Liver (tissue), 9 donors: Measurements from ENCODE around the gene PHC2. TPM values are rescaled to one million over a fixed set of nuclear protein-coding genes. Genes with fewer than 3 reads are reported as not detected.

Experiments used
- DNase-seq: peaks from one replicate; pipeline ENCODE4 v3.0.0-alpha.2; 2017; ENCODE audit warnings: low spot score
- H3K27ac ChIP-seq, 2 donors: one replicate each; pipeline ENCODE4 v1.7.0; 2013; ENCODE audit warnings: inconsistent platforms in 2 of 2, low read length in 2 of 2, control low read depth in 1 of 2, low read depth in 1 of 2, mild to moderate bottlenecking in 1 of 2
- H3K27me3 ChIP-seq, 4 donors: one replicate each; pipeline versions ENCODE4 v1.6.1 to v1.7.0; 2013; ENCODE audit warnings: low read length in 3 of 4, inconsistent platforms in 1 of 4, mild to moderate bottlenecking in 1 of 4, moderate library complexity in 1 of 4; ENCODE audit not compliant: control insufficient read depth in 4 of 4, insufficient read depth in 4 of 4
- H3K36me3 ChIP-seq, 4 donors: one replicate each; pipeline versions ENCODE4 v1.6.1 to v1.7.0; 2013; ENCODE audit warnings: low read length in 3 of 4, mild to moderate bottlenecking in 3 of 4, low read depth in 1 of 4, moderate library complexity in 1 of 4; ENCODE audit not compliant: control insufficient read depth in 4 of 4, insufficient read depth in 3 of 4
- H3K4me1 ChIP-seq, 4 donors: one replicate each; pipeline versions ENCODE4 v1.6.1 to v1.7.0; 2013; ENCODE audit warnings: low read length in 3 of 4, mild to moderate bottlenecking in 3 of 4, moderate library complexity in 1 of 4; ENCODE audit not compliant: control insufficient read depth in 4 of 4, insufficient read depth in 4 of 4
- H3K4me3 ChIP-seq, 3 donors: one replicate each; pipeline versions ENCODE4 v1.6.1 to v1.7.0; 2013; ENCODE audit warnings: low read length in 3 of 3, control low read depth in 1 of 3, low read depth in 1 of 3, mild to moderate bottlenecking in 1 of 3
- H3K9ac ChIP-seq, 2 donors: one replicate each; pipeline ENCODE4 v1.7.0; 2013; ENCODE audit warnings: low read length in 2 of 2, mild to moderate bottlenecking in 2 of 2, moderate library complexity in 2 of 2, control low read depth in 1 of 2, low read depth in 1 of 2
- H3K9me3 ChIP-seq, 4 donors: one replicate each; pipeline versions ENCODE4 v1.6.1 to v1.7.0; 2013; ENCODE audit warnings: low read length in 3 of 4; ENCODE audit not compliant: control insufficient read depth in 4 of 4
- ATF3 ChIP-seq: IDR thresholded peaks from 2 replicates; pipeline ENCODE4 v1.6.1; 2016; ENCODE audit warnings: antibody characterized with exemption
- CTCF ChIP-seq: fragments of 150-350 bp; IDR thresholded peaks from 2 replicates; pipeline ENCODE4 v1.5.1; 2017; ENCODE audit warnings: improper control_type of control experiment, low read depth, low read length; ENCODE audit not compliant: missing input control
- EGR1 ChIP-seq, 2 donors: IDR thresholded peaks; 2 replicates each; pipeline ENCODE4 v1.6.1; 2016 to 2018; ENCODE audit warnings: antibody characterized with exemption in 2 of 2, low read depth in 2 of 2
- FOXA1 ChIP-seq: IDR thresholded peaks from 2 replicates; pipeline ENCODE4 v1.6.1; 2016; ENCODE audit warnings: antibody characterized with exemption
- FOXA2 ChIP-seq: IDR thresholded peaks from 2 replicates; pipeline ENCODE4 v1.6.1; 2016; ENCODE audit warnings: antibody characterized with exemption
- GABPA ChIP-seq, 2 donors: IDR thresholded peaks in 1 of 2; conservative IDR thresholded peaks in 1 of 2; 2 replicates each; pipeline ENCODE4 v1.6.1; 2016; ENCODE audit warnings: antibody characterized with exemption in 2 of 2, mild to moderate bottlenecking in 1 of 2, moderate library complexity in 1 of 2
- HNF4G ChIP-seq: IDR thresholded peaks from 2 replicates; pipeline ENCODE4 v1.6.1; 2016; ENCODE audit warnings: antibody characterized with exemption
- JUND ChIP-seq, 2 donors: IDR thresholded peaks; 2 replicates each; pipeline ENCODE4 v1.6.1; 2016; ENCODE audit warnings: antibody characterized with exemption in 2 of 2
- MAX ChIP-seq: IDR thresholded peaks from 2 replicates; pipeline ENCODE4 v1.6.1; 2016; ENCODE audit warnings: antibody characterized with exemption
- NR2F2 ChIP-seq: IDR thresholded peaks from 2 replicates; pipeline ENCODE4 v1.6.1; 2016; ENCODE audit warnings: antibody characterized with exemption
- RAD21 ChIP-seq, 2 donors: IDR thresholded peaks; 2 replicates each; pipeline ENCODE4 v1.6.1; 2016; ENCODE audit warnings: antibody characterized with exemption in 2 of 2, mild to moderate bottlenecking in 2 of 2
- REST ChIP-seq: IDR thresholded peaks from 2 replicates; pipeline ENCODE4 v1.6.1; 2016; ENCODE audit warnings: antibody characterized with exemption, mild to moderate bottlenecking
- RXRA ChIP-seq, 2 donors: IDR thresholded peaks; 2 replicates each; pipeline ENCODE4 v1.6.1; 2017 to 2018; ENCODE audit warnings: antibody characterized with exemption in 2 of 2, mild to moderate bottlenecking in 1 of 2
- SP1 ChIP-seq: IDR thresholded peaks from 2 replicates; pipeline ENCODE4 v1.6.1; 2018; ENCODE audit warnings: antibody characterized with exemption, mild to moderate bottlenecking
- TAF1 ChIP-seq: conservative IDR thresholded peaks from 2 replicates; pipeline ENCODE4 v1.6.1; 2016; ENCODE audit warnings: antibody characterized with exemption, mild to moderate bottlenecking
- YY1 ChIP-seq: IDR thresholded peaks from 2 replicates; pipeline ENCODE4 v1.6.1; 2016; ENCODE audit warnings: antibody characterized with exemption, mild to moderate bottlenecking
- ZBTB33 ChIP-seq: IDR thresholded peaks from 2 replicates; pipeline ENCODE4 v1.6.1; 2016; ENCODE audit warnings: antibody characterized with exemption
- WGBS: extraction: QIAGEN DNeasy Blood & Tissue Kit; methylation state at CpG from one replicate; pipeline ENCODE4 v1.1.7; 2013; 5-methylcytosine and 5-hydroxymethylcytosine counted together
- polyA plus RNA-seq, 2 donors: library from polyadenylated mRNA; stranded (reverse) in 1 of 2; unstranded in 1 of 2; fragments of 200-250 nt in 1 of 2; fragments of >200 nt in 1 of 2; fragmentation: Nextera tagmentation in 1 of 2; extraction: Ambion mirVana in 1 of 2; gene quantifications; one replicate each; pipeline versions ENCODE4 v1.2.1 to v1.2.3, GENCODE V29; 2013 to 2015
- total RNA-seq, 2 donors: library from RNA; depleted of rRNA; stranded (reverse); fragments of >200 nt; gene quantifications; one replicate each; pipeline ENCODE4 v1.2.3, GENCODE V29; 2014
- donor health status: healthy.
- donor health status: healthy.
- donor health status: healthy.
- donor health status: healthy.
- donor health status: healthy.

The PHC2 gene
- total and polyA plus RNA-seq, 4 donors: 19.1 to 67.8 (median 44.7) TPM

GRCh38 chr1:33373606-33374005 is 57.3 kb downstream of the PHC2 start (continued):
- TF ChIP-seq SP1 (no peak), MAX (no peak), TAF1 (no peak)

GRCh38 chr1:33372677-33373076 is 58.2 kb downstream of the PHC2 start:
- H3K4me3 ChIP-seq: no peak overlapping the region
- no peak for DNase-seq
- H3K9me3 ChIP-seq: no peaks in the 10 kb centered on the region
- no peak overlapping the region for H3K9ac ChIP-seq
- TF ChIP-seq RAD21 (IDR thresholded peaks at IDR 0.05): no peak
- no peak for TF ChIP-seq CTCF
- TF ChIP-seq HNF4G: no peak
- no peak for TF ChIP-seq ZBTB33
- TF ChIP-seq MAX: no peak
- TF ChIP-seq SP1: no peak
- no peak for TF ChIP-seq TAF1
- H3K27ac ChIP-seq: no peak overlapping the region
- peaks cover 0 to 8% (median 3%) of the 10 kb centered on the region in 4 donors for H3K36me3 ChIP-seq
- peaks cover 0 to under 1% (median 0%) of the 10 kb centered on the region in 4 donors for H3K4me1 ChIP-seq
- WGBS: 92% methylated on average over 4 of the region's 4 CpGs
- H3K27me3 ChIP-seq: no peaks in the 10 kb centered on the region

- no peak overlapping the region for H3K9ac ChIP-seq
- H3K27me3 ChIP-seq: no peaks in the 10 kb centered on the region
- 93% methylated on average over 12 of the region's 12 CpGs for WGBS
- DNase-seq: no peak
- peaks cover 0 to 8% (median 3%) of the 10 kb centered on the region in 4 donors for H3K36me3 ChIP-seq
- H3K4me1 ChIP-seq: peaks cover 0 to 4% (median 0%) of the 10 kb centered on the region in 4 donors
- no peak overlapping the region for H3K27ac ChIP-seq
- no peak for TF ChIP-seq NR2F2
- no peak for TF ChIP-seq REST
- TF ChIP-seq SP1: no peak
- no peak for TF ChIP-seq CTCF
- TF ChIP-seq RXRA (IDR thresholded peaks at IDR 0.05): no peak
- TF ChIP-seq RAD21 (IDR thresholded peaks at IDR 0.05): no peak
- TF ChIP-seq TAF1: no peak
- TF ChIP-seq ATF3: no peak
- TF ChIP-seq FOXA2: no peak
- no peak for TF ChIP-seq JUND (IDR thresholded peaks at IDR 0.05)
- no peak for TF ChIP-seq FOXA1
- TF ChIP-seq GABPA (IDR thresholded peaks at IDR 0.05 in 1 of 2, conservative IDR thresholded peaks at IDR 0.05 in 1 of 2): no peak
- TF ChIP-seq EGR1 (IDR thresholded peaks at IDR 0.05; ENCODE audit: low read depth in 2 of 2): no peak
- TF ChIP-seq HNF4G: no peak
- TF ChIP-seq YY1: no peak
- TF ChIP-seq ZBTB33: no peak
- H3K9me3 ChIP-seq: no peaks in the 10 kb centered on the region
- no peak overlapping the region for H3K4me3 ChIP-seq
These were observed 58.7 kb downstream of the PHC2 start for GRCh38 chr1:33372162-33372561.
